Gastrocnemius medialis (tissue), 4 donors: ENCODE results near the gene SUGP2. TPM values are rescaled to one million over a fixed set of nuclear protein-coding genes. Genes with fewer than 3 reads are reported as not detected.

Experiments
- ATAC-seq, 2 donors: fragments of 150-250 bp; one replicate each; pipeline ENCODE4 v1.9.1; 2016
- DNase-seq, 2 donors: peaks; one replicate each; pipeline ENCODE4 v3.0.0-alpha.2; 2019
- H3K27ac ChIP-seq, 4 donors: fragments of 200-600 bp; sonication (generic); 1 replicate in 1 of 4; 2 replicates in 3 of 4; pipeline ENCODE4 v1.5.1; 2016 to 2018; ENCODE audit warnings: mild to moderate bottlenecking in 2 of 4, moderate library complexity in 1 of 4
- H3K27me3 ChIP-seq, 3 donors: fragments of 200-600 bp; sonication (generic) in 2 of 3; 1 replicate in 1 of 3; 2 replicates in 2 of 3; pipeline versions ENCODE4 v1.5.1 to v1.6.0; 2016 to 2019; ENCODE audit warnings: mild to moderate bottlenecking in 1 of 3, moderate library complexity in 1 of 3
- H3K36me3 ChIP-seq, 2 donors: fragments of 200-600 bp; sonication (generic) in 1 of 2; one replicate each; pipeline ENCODE4 v1.5.1; 2017 to 2018
- H3K4me1 ChIP-seq, 2 donors: fragments of 200-600 bp; sonication (generic) in 1 of 2; one replicate each; pipeline ENCODE4 v1.5.1; 2016 to 2017; ENCODE audit warnings: mild to moderate bottlenecking in 2 of 2
- H3K4me3 ChIP-seq, 4 donors: fragments of 200-600 bp; sonication (generic) in 3 of 4; 1 replicate in 1 of 4; 2 replicates in 3 of 4; pipeline ENCODE4 v1.5.1; 2016 to 2019; ENCODE audit warnings: mild to moderate bottlenecking in 2 of 4
- H3K9me3 ChIP-seq, 3 donors: fragments of 200-600 bp; sonication (generic) in 2 of 3; 1 replicate in 1 of 3; 2 replicates in 2 of 3; pipeline ENCODE4 v1.5.1; 2016 to 2019
- POLR2A ChIP-seq, 2 donors: fragments of 450-650 bp; IDR thresholded peaks; one replicate each; pipeline ENCODE4 v1.6.1; 2017; ENCODE audit warnings: antibody characterized with exemption in 2 of 2, mild to moderate bottlenecking in 2 of 2, moderate library complexity in 2 of 2
- in situ Hi-C, 4 donors: fragments of 200-750 bp; cut with MboI; loops; one replicate each; pipeline versions ENCODE4 v1.15.0 to v1.8.0; 2017; ENCODE audit warnings: low sequenced_read_pairs in 4 of 4
- intact Hi-C: fragments of 100-400 bp; cut with DNase I; formaldehyde crosslinking; loops from one replicate; pipeline ENCODE4 v1.15.1; 2023; ENCODE audit warnings: low total_unique reads
- total RNA-seq, 4 donors: library from RNA; depleted of rRNA; stranded (reverse); fragments of >200 nt; gene quantifications; one replicate each; pipeline versions ENCODE4 v1.1.0 to v1.2.3, GENCODE V29; 2016
- TF ChIP-seq, protein P1 (sequence below), 5 experiments: fragments of 450-650 bp in 3 of 5; fragments of 200-600 bp in 2 of 5; sonication (generic) in 2 of 5; IDR thresholded peaks in 4 of 5; conservative IDR thresholded peaks in 1 of 5; 1 replicate in 4 of 5; 2 replicates in 1 of 5; pipeline ENCODE4 v1.5.1; 2016 to 2019; ENCODE audit warnings: antibody characterized with exemption in 5 of 5, mild to moderate bottlenecking in 3 of 5, moderate library complexity in 3 of 5

SUGP2 gene
- total RNA-seq, 4 donors from 2014 or later, result 24.6 to 38.2 (median 32.8) TPM

- TF ChIP-seq, protein P1, sequence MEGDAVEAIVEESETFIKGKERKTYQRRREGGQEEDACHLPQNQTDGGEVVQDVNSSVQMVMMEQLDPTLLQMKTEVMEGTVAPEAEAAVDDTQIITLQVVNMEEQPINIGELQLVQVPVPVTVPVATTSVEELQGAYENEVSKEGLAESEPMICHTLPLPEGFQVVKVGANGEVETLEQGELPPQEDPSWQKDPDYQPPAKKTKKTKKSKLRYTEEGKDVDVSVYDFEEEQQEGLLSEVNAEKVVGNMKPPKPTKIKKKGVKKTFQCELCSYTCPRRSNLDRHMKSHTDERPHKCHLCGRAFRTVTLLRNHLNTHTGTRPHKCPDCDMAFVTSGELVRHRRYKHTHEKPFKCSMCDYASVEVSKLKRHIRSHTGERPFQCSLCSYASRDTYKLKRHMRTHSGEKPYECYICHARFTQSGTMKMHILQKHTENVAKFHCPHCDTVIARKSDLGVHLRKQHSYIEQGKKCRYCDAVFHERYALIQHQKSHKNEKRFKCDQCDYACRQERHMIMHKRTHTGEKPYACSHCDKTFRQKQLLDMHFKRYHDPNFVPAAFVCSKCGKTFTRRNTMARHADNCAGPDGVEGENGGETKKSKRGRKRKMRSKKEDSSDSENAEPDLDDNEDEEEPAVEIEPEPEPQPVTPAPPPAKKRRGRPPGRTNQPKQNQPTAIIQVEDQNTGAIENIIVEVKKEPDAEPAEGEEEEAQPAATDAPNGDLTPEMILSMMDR (IDR thresholded peaks at IDR 0.05 in 4 of 5, conservative IDR thresholded peaks at IDR 0.05 in 1 of 5), result no peak
- no peak for TF ChIP-seq POLR2A (IDR thresholded peaks at IDR 0.05)
- Histone ChIP-seq H3K27me3 (no peaks in the 10 kb centered on the region), H3K4me3 (no peak overlapping the region), H3K27ac (peak overlapping the region in 2 of 4 donors; percentile 21 to 27), H3K4me1 (peaks cover 4 to 17% of the 10 kb centered on the region in 2 donors), H3K9me3 (no peaks in the 10 kb centered on the region), H3K36me3 (peaks cover 0 to 21% of the 10 kb centered on the region in 2 donors)
- ATAC-seq (peak; percentile 49 to 69), DNase-seq (peak in 1 of 2 donors; percentile 71)
- intact Hi-C loops (no loop called here), in situ Hi-C loops (no loop called here)
Observed at GRCh38 chr19:19040417-19040816, 7.1 kb upstream of the SUGP2 start.

DNA sequence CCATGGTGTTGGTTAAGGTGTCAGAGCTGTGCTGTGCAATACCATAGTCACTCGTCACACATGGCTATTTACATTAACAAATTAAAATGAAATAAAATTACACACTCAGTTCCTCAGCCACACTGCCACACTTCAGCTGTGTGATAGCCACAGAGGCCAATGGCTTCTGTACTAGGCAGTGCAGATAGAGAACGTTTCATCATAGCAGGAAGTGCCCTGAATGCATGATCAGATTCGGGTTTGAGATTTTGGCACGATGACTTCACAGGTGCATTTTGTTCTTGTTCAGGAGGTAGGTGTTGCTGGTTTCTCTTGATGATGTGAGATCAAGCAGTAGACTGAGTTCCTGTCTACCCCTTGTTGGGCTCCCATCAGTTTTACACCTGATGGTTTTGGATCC, 6.6 kb upstream of the SUGP2 start:
- H3K27ac ChIP-seq, result peak overlapping the region in 1 of 4 donors; percentile 27
- peaks cover 7 to 22% of the 10 kb centered on the region in 2 donors for H3K4me1 ChIP-seq
- ATAC-seq (no peak), DNase-seq (no peak)
- intact Hi-C loops (loop anchor here (10.0 kb wide), 1 partner anchor 145 kb away; the partner anchor contains the start of gene CERS1), in situ Hi-C loops (no loop called here)
- peaks cover 0 to 19% of the 10 kb centered on the region in 2 donors for H3K36me3 ChIP-seq
- H3K4me3 ChIP-seq, result no peak overlapping the region
- no peaks in the 10 kb centered on the region for H3K27me3 ChIP-seq
- no peaks in the 10 kb centered on the region for H3K9me3 ChIP-seq
- TF ChIP-seq POLR2A (IDR thresholded peaks at IDR 0.05), result no peak
- TF ChIP-seq, protein P1 (IDR thresholded peaks at IDR 0.05 in 4 of 5, conservative IDR thresholded peaks at IDR 0.05 in 1 of 5), result no peak

GRCh38 chr19:19034204-19034624, 897 bp upstream of the SUGP2 start:
- ATAC-seq, result peak in 1 of 2 donors; percentile 22
- DNase-seq, result peak in 1 of 2 donors; percentile 50
- TF ChIP-seq, protein P1 (IDR thresholded peaks at IDR 0.05 in 4 of 5, conservative IDR thresholded peaks at IDR 0.05 in 1 of 5), result no peak
- TF ChIP-seq POLR2A (IDR thresholded peaks at IDR 0.05), result no peak
- H3K36me3 ChIP-seq, result peaks cover 0 to 15% of the 10 kb centered on the region in 2 donors
- intact Hi-C loops (loop anchor here (10.0 kb wide), 1 partner anchor 139 kb away; the partner anchor contains the start of gene CERS1), in situ Hi-C loops (no loop called here)
- H3K4me1 ChIP-seq, result peaks cover 22 to 40% of the 10 kb centered on the region in 2 donors
- peak overlapping the region; percentile 89 to 100 (median 94) for H3K27ac ChIP-seq
- no peaks in the 10 kb centered on the region for H3K27me3 ChIP-seq
- H3K9me3 ChIP-seq, result no peaks in the 10 kb centered on the region
- peak overlapping the region; percentile 69 to 96 (median 73) for H3K4me3 ChIP-seq

GRCh38 chr19:19033176-19033425, 216 bp downstream of the SUGP2 start:
- H3K27me3 ChIP-seq, result no peaks in the 10 kb centered on the region
- intact Hi-C loops, result loop anchor here (1.0 to 10.0 kb wide), 2 partner anchors 114 to 138 kb away; partner anchors contain the start of genes CERS1, COPE and DDX49
- no peaks in the 10 kb centered on the region for H3K9me3 ChIP-seq
- in situ Hi-C loops, result no loop called here
- H3K27ac ChIP-seq, result peak overlapping the region; percentile 89 to 100 (median 94)
- H3K36me3 ChIP-seq, result peaks cover 0 to 26% of the 10 kb centered on the region in 2 donors
- peaks cover 22 to 40% of the 10 kb centered on the region in 2 donors for H3K4me1 ChIP-seq
- DNase-seq (no peak), ATAC-seq (peak; percentile 35 to 43)
- H3K4me3 ChIP-seq, result peak overlapping the region; percentile 69 to 96 (median 73)
- TF ChIP-seq POLR2A (IDR thresholded peaks at IDR 0.05), result no peak
- TF ChIP-seq, protein P1 (IDR thresholded peaks at IDR 0.05 in 4 of 5, conservative IDR thresholded peaks at IDR 0.05 in 1 of 5), result no peak
